AG04449 (cell line): ENCODE measurements around the gene PTPN13.

Experiments used
- CTCF ChIA-PET: fragments of 350-600 bp; formaldehyde crosslinking; extraction: SDS; loops from one replicate; lab custom pipeline; 2021; ENCODE audit warnings: antibody characterized with exemption; lab: Yijun Ruan, JAX
- POLR2A ChIA-PET: fragments of 400-600, 350-600 bp; formaldehyde crosslinking; extraction: SDS; loops from one replicate; lab custom pipeline; 2020; ENCODE audit warnings: antibody characterized with exemption, inconsistent platforms; lab: Yijun Ruan, JAX
- DNase-seq: peaks from one replicate; pipeline ENCODE4 v3.0.0-alpha.2; 2010; ENCODE audit warnings: low read depth, low spot score
- H3K4me3 ChIP-seq: 2 replicates; pipeline ENCODE4 v1.5.1; 2011; ENCODE audit warnings: low read depth, mild to moderate bottlenecking, control low read depth, low read length
- CTCF ChIP-seq: IDR thresholded peaks from one replicate; pipeline ENCODE4 v1.5.1; 2011; ENCODE audit warnings: mild to moderate bottlenecking, moderate library complexity, low read length, control low read depth, inconsistent platforms; ENCODE audit not compliant: insufficient read depth; ENCODE audit errors: missing control alignments

Gene PTPN13

GRCh38 chr4:86720508-86721068 lies 126.5 kb downstream of the PTPN13 start:
- ChIA-PET POLR2A (no interaction called here), CTCF (interaction anchor here (0.7 to 1.9 kb wide), 4 partner anchors 14 to 224 kb away, joined by 3 to 7 read pairs (median 6); no protein-coding TSS in a partner anchor)
- TF ChIP-seq CTCF, result no peak
- no peak overlapping the region for H3K4me3 ChIP-seq
- DNase-seq, result no peak

- ChIA-PET POLR2A (no interaction called here), CTCF (interaction anchor here (1.8 to 1.9 kb wide), 2 partner anchors 13 to 222 kb away, joined by 6 to 7 read pairs; no protein-coding TSS in a partner anchor)
- no peak overlapping the region for H3K4me3 ChIP-seq
- DNase-seq, result no peak
- no peak for TF ChIP-seq CTCF
These were observed 127.3 kb downstream of the PTPN13 start for GRCh38 chr4:86721412-86721811.

GRCh38 chr4:86730310-86730709 lies 136.2 kb downstream of the PTPN13 start:
- ChIA-PET POLR2A (no interaction called here), CTCF (no interaction called here)
- no peak overlapping the region for H3K4me3 ChIP-seq
- no peak for TF ChIP-seq CTCF
- no peak for DNase-seq

GRCh38 chr4:86737244-86737643 lies 143.1 kb downstream of the PTPN13 start:
- POLR2A ChIA-PET, result no interaction called here
- no peak for DNase-seq
- CTCF ChIA-PET, result interaction anchor here (1.0 kb wide), 1 partner anchor 241 kb away, joined by 4 read pairs; no protein-coding TSS in a partner anchor
- no peak for TF ChIP-seq CTCF
- H3K4me3 ChIP-seq, result no peak overlapping the region

GRCh38 chr4:86741846-86742245 lies 147.7 kb downstream of the PTPN13 start:
- ChIA-PET CTCF (no interaction called here), POLR2A (no interaction called here)
- H3K4me3 ChIP-seq, result no peak overlapping the region
- no peak for TF ChIP-seq CTCF
- no peak for DNase-seq

GRCh38 chr4:86744570-86744969 lies 150.5 kb downstream of the PTPN13 start:
- DNase-seq, result no peak
- ChIA-PET CTCF (no interaction called here), POLR2A (no interaction called here)
- no peak for TF ChIP-seq CTCF
- H3K4me3 ChIP-seq, result no peak overlapping the region
